IPS-18c (cell line): ENCODE results near the gene NR1H3.

Source experiments
- H3K4me3 ChIP-seq: 2 replicates; pipeline ENCODE4 v1.7.0; 2013; ENCODE audit warnings: low read depth, mild to moderate bottlenecking, low read length, moderate library complexity; ENCODE audit not compliant: insufficient read depth
- H3K9me3 ChIP-seq: one replicate; pipeline ENCODE4 v1.6.1; 2013; ENCODE audit warnings: mild to moderate bottlenecking, low read length, moderate library complexity; ENCODE audit not compliant: control insufficient read depth, insufficient read depth

Gene NR1H3

GRCh38 chr11:47239852-47240251, 17.9 kb upstream of the NR1H3 start:
- Histone ChIP-seq H3K9me3 (no peaks in the 10 kb centered on the region), H3K4me3 (no peak overlapping the region)

- Histone ChIP-seq H3K4me3 (no peak overlapping the region), H3K9me3 (no peaks in the 10 kb centered on the region)
Observed at GRCh38 chr11:47241841-47242301, 15.9 kb upstream of the NR1H3 start.

GRCh38 chr11:47242596-47243192, 15.1 kb upstream of the NR1H3 start:
- Histone ChIP-seq H3K9me3 (no peaks in the 10 kb centered on the region), H3K4me3 (no peak overlapping the region)

DNA sequence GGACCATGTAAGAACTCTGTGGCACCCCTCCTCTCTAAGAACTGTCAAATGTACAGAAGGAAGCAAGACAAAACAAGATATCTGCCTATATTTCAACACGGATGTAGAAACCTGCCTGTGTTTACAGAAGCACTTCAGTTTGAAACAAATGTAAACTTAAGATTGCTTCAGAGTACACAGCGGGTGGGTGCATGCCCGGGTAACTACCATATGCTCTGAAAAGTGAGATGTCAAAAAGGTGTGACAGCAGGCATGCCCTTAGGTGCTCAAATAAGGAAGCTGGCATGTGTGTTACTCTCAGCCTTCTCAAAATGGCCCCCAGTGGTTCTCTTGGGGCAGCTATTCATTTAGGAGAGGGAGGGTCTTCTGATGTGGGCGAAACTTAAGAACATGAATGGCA, 14.3 kb upstream of the NR1H3 start:
- Histone ChIP-seq H3K9me3 (no peaks in the 10 kb centered on the region), H3K4me3 (no peak overlapping the region)

GRCh38 chr11:47244448-47245350, 13.1 kb upstream of the NR1H3 start:
- Histone ChIP-seq H3K9me3 (no peaks in the 10 kb centered on the region), H3K4me3 (no peak overlapping the region)

- no peak overlapping the region for H3K4me3 ChIP-seq
- H3K9me3 ChIP-seq = no peaks in the 10 kb centered on the region
Observed at GRCh38 chr11:47245611-47246357, 12.0 kb upstream of the NR1H3 start.

DNA sequence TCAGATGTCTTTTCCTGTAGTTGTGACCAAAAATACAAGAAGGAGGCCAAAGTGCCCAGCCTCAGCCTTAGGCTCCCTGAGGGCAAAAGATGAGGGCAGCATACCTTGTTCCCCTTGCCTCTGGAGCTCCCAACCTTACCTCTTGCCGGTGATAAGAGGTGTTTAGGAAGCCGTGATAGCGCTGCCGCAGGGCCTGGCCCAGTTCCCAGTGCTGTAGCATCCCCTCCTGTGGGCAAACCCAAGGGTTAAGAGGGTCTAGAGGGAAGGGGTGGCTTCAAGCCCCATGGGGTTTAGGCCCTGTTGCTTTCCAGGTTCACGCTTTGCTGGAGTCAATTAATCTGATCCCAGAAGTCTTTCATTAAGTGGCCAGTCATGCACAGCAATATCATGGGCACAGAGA, 10.3 kb upstream of the NR1H3 start:
- no peaks in the 10 kb centered on the region for H3K9me3 ChIP-seq
- peak overlapping the region; percentile 98 for H3K4me3 ChIP-seq

GRCh38 chr11:47248304-47248663, 9.5 kb upstream of the NR1H3 start:
- peak overlapping the region; percentile 98 for H3K4me3 ChIP-seq
- H3K9me3 ChIP-seq = no peaks in the 10 kb centered on the region

DNA sequence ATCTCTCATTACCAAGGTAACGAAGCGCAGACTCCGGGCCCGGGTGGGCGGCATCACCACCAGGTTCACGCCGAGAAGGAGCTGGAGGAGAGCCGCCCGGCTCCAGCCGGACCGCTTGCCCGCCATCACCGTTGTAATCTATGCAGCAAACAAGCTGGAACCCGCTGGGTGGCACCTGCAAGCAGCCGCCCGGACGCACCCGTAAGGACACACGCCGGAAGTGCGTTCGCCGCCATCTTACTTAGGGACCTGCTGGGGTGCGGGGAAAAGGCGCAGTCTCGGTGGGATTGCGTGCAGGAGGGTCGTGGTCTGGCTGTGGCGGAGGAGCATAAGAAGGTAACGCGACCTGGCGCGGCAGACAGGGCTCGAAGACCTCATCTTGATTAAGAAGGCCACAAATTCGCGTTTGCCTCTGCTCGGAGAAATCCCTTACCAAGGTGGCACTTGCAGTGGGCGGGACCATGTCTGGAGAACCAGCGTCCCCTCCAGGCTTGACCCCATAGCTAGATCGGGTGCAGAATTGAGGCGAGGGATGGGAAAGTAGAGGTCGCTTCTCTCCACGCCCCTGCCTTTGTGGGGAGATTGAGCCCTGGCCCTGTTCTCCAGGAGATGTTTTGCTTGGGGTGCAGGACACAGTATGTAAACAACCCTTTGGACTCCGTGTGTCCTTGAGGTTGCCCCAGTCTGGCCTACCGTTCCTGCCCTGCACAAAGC, 9.0 kb upstream of the NR1H3 start, which contains the start of gene ACP2:
ACP2 (minus strand) TSS at position 151 of the 714 bp plus-strand sequence; CDS start at position 126, 25 bp downstream.
- Histone ChIP-seq H3K9me3 (no peaks in the 10 kb centered on the region), H3K4me3 (peak within 1 kb of the TSS; percentile 98)

DNA sequence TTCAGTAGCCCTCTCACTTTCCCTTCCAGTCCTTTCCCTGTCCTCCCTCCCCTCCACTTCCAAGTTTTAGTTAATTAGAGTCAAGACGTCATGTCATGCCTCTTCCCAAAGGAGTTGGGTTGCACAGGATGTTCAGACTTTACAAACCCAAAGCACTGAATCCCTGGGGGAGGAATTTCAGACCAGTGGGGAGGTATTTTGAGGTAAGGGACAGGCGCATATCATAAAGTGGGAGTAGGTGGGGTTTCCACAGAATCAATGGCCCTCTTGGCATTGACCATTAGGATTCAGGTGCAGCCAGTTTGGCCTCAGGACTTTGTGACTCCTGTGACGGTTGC, 8.4 kb upstream of the NR1H3 start:
- H3K4me3 ChIP-seq = peak overlapping the region; percentile 98

GRCh38 chr11:47251751-47252150, 6.0 kb upstream of the NR1H3 start:
- Histone ChIP-seq H3K9me3 (no peaks in the 10 kb centered on the region), H3K4me3 (no peak overlapping the region)

More for the DNA sequence above, 8.4 kb upstream of the NR1H3 start:
- H3K9me3 ChIP-seq = no peaks in the 10 kb centered on the region

DNA sequence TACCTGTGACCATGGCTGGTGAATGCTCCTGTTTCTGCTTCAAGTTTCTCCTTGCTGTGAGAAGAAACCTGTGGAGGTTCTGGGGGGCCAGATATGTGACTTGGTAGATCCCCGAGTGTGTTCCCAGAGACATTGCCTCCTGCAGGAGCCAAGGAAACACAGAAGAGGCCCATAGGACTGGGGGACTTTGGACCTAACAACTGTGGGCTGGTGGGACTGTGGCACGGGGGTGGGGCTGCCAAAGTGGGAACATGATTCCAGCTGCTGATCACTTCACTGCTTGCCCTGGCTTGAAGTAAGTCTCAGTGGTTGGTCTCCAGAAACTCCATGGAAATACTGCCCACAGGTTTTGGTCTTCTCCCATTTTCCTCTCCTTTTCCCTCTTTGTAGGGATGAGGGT, 4.1 kb upstream of the NR1H3 start:
- H3K4me3 ChIP-seq = no peak overlapping the region

GRCh38 chr11:47254386-47254785, 3.4 kb upstream of the NR1H3 start:
- no peaks in the 10 kb centered on the region for H3K9me3 ChIP-seq
- no peak overlapping the region for H3K4me3 ChIP-seq

More for the DNA sequence above, 4.1 kb upstream of the NR1H3 start:
- H3K9me3 ChIP-seq = no peaks in the 10 kb centered on the region

DNA sequence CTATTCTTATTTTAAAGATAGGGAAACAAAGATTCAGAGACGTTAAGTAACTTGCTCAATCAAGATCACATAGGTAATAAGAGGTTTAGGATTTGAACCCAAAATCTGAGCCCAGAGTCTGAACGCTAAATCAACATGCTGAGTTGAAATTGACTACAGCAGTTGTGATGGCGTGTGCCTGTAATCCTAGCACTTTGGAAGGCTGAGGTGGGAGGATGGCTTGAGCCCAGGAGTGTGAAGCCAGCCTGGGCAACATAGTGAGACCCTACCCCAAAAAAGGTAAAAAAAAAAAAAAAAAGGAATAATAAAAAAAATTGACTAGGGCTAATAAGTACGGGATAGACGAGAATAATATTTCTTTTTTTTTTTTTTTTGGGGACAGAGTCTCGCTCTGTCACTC, 1.4 kb upstream of the NR1H3 start:
- H3K4me3 ChIP-seq = no peak overlapping the region
- no peaks in the 10 kb centered on the region for H3K9me3 ChIP-seq

GRCh38 chr11:47257177-47257516, 649 bp upstream of the NR1H3 start:
- Histone ChIP-seq H3K9me3 (no peaks in the 10 kb centered on the region), H3K4me3 (no peak overlapping the region)

DNA sequence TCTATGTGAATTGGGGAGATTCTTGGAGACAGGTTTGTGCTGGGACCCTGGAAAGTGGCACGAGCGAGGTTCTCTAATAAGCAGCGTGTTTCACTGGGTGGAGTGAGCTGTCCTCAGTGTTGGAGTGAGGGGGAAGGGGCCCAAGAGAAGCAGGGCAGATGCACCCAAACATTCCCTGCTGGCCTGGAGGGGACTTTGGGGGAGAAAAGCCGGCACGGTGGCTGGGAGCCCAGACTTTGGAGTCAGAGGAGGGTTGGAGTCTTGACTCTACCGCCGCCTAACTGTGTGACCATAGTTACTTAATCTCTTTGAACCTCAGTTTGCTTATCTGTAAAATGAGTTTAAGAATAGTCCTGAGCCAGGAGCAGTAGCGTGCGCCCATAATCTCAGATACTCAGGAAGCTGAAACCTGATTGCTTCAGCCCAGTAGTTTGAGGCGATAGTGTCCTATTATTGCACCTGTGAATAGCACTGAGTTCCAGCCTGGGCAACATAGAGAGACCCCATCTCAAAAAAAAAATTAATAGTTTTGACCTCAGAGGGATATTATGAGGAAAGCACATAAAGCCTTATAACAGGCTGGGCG, 614 bp downstream of the NR1H3 start:
- H3K9me3 ChIP-seq = no peaks in the 10 kb centered on the region
- peak overlapping the region; percentile 34; the same call in 1 of the 2 replicates for H3K4me3 ChIP-seq
